Epithelial cell of proximal tubule (primary cell): ENCODE measurements around the gene RUBCN. TPM values are rescaled to one million over a fixed set of nuclear protein-coding genes. Genes with fewer than 3 reads are reported as not detected.
A peak's percentile ranks its signal among the peaks of the same experiment; 100 is the strongest.
"Not testable (repeated sequence)": the region's sequence is repeated elsewhere in the genome, so short reads cannot be mapped to it uniquely, and the experiment has no call there.

Source experiments
- DNase-seq: peaks from one replicate; pipeline ENCODE4 v3.0.0-alpha.2; 2011; ENCODE audit warnings: low read depth
- H3K4me3 ChIP-seq: 2 replicates; pipeline ENCODE4 v1.5.1; 2011; ENCODE audit warnings: low read depth, mild to moderate bottlenecking, low read length
- CTCF ChIP-seq: conservative IDR thresholded peaks from 2 replicates; pipeline ENCODE4 v1.5.1; 2012; ENCODE audit warnings: low read depth, mild to moderate bottlenecking, low read length
- total RNA-seq: library from RNA; depleted of rRNA; stranded (reverse); fragments of >200 nt; gene quantifications from 2 replicates; pipeline ENCODE4 v1.2.3, GENCODE V29; 2015

The RUBCN gene
- total RNA-seq, 1 donor from 2014 or later: 24.6 TPM

DNA sequence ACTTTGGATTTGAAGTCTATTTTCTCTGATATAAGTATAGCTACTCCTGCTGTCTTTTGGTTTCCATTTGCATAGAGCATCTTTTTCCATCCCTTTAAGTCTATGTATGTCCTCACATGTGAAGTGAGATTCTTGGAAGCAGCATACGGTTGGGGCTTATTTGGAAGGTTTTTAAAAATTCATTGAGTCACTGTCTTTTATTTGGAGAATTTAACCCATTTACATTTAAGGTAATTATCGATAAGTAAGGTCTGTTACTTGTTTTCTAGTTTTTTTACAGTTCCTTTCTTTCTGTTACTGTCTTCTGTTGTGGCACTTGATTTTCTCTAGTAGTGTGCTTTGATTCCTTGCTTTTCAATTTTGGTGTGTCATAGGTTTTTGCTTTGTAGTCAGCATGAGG lies 14.0 kb downstream of the RUBCN start:
- DNase-seq: no peak
- TF ChIP-seq CTCF: no peak
- no peak overlapping the region for H3K4me3 ChIP-seq

- no peak overlapping the region for H3K4me3 ChIP-seq
- TF ChIP-seq CTCF: no peak
- DNase-seq: no peak
Observed at GRCh38 chr3:197720694-197721093, 16.0 kb downstream of the RUBCN start.

DNA sequence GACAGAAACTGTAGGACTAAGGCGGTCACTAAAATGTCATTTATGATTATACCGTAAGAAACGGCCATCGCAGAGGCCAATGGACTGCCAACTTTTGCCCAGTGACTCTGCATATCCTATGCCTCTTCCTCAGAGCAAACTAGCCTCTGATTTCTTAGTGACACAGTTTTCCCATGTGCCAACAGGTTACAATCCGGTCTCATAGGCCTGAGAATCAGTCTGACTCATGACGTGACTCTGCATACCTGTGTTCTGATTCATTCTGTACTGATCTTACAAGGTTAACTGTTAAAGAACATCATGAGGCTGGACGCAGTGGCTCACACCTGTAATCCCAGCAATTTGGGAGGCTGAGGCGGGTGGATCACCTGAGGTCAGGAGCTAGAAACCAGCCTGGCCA lies 17.8 kb downstream of the RUBCN start:
- H3K4me3 ChIP-seq: no peak overlapping the region
- TF ChIP-seq CTCF: no peak
- peak; percentile 97 for DNase-seq

- no peak overlapping the region for H3K4me3 ChIP-seq
- DNase-seq: no peak
- TF ChIP-seq CTCF: no peak
Observed at GRCh38 chr3:197714251-197714650, 22.5 kb downstream of the RUBCN start.

- H3K4me3 ChIP-seq: no peak overlapping the region
- DNase-seq: no peak
- no peak for TF ChIP-seq CTCF
Observed at GRCh38 chr3:197713477-197713822, 23.3 kb downstream of the RUBCN start.

DNA sequence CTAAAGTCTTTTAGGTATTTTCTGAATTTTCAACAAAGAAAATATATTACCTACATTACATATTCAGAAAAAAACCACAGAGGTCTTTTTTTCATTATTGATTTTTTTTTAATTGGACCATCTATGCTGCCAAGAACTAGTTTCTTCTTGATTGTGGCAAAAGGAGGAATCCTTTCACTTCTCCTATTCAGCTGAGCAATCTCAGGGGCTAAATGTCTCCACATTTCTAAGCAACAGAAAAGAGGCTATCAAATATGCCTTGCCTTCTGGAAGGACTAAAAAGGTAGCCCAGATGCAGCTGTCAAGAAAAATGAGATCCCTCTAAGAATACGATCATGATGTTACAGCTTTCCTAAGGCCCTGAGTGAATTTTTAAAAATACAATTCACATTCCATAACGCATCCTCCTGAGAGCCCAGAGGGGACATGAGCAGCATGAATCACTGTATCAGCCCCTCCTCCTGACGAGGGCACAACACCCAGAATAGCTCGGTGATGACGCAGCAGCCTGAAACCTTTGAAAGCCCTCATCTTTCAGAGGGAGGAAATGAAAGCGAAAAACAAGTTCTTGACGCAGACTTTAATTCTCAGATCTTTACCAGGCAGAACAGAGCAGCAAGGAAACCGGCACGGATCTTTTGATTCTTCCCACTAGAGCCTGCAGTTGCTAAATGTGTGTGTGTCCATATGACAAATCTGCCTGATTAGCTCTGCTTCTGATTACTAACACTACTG lies 24.6 kb downstream of the RUBCN start:
- H3K4me3 ChIP-seq: peak overlapping the region; percentile 32
- DNase-seq: peak; percentile 95
- no peak for TF ChIP-seq CTCF

DNA sequence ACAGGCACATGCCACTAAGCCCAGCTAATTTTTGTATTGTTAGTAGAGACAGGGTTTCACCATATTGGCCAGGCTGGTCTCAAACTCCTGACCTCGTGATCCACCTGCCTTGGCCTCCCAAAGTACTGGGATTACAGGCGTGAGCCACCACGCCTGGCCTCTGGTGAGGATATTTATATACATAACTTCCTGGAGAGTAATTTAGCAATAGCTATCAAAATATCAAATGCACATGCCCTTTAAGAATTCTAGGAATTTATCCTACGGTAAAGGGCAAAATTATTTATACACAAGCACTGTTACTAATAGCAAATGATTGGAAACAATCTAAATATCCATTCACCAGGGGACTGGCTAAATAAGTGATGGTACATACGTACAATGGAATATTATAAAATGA lies 25.7 kb downstream of the RUBCN start:
- H3K4me3 ChIP-seq, DNase-seq: not testable (repeated sequence)

GRCh38 chr3:197709135-197709534 lies 27.6 kb downstream of the RUBCN start:
- no peak for DNase-seq
- no peak for TF ChIP-seq CTCF
- H3K4me3 ChIP-seq: no peak overlapping the region
